HG03280 (cell line): Measurements from ENCODE around the gene SERGEF.
A peak's percentile ranks its signal among the peaks of the same experiment; 100 is the strongest.

Experiments used
- ATAC-seq: cut with Tn5 transposase; IDR thresholded peaks from one replicate; pipeline ENCODE4 v1.9.1; 2021; ENCODE audit warnings: mild to moderate bottlenecking, moderate library complexity; ENCODE audit not compliant: unreplicated experiment

SERGEF gene

DNA sequence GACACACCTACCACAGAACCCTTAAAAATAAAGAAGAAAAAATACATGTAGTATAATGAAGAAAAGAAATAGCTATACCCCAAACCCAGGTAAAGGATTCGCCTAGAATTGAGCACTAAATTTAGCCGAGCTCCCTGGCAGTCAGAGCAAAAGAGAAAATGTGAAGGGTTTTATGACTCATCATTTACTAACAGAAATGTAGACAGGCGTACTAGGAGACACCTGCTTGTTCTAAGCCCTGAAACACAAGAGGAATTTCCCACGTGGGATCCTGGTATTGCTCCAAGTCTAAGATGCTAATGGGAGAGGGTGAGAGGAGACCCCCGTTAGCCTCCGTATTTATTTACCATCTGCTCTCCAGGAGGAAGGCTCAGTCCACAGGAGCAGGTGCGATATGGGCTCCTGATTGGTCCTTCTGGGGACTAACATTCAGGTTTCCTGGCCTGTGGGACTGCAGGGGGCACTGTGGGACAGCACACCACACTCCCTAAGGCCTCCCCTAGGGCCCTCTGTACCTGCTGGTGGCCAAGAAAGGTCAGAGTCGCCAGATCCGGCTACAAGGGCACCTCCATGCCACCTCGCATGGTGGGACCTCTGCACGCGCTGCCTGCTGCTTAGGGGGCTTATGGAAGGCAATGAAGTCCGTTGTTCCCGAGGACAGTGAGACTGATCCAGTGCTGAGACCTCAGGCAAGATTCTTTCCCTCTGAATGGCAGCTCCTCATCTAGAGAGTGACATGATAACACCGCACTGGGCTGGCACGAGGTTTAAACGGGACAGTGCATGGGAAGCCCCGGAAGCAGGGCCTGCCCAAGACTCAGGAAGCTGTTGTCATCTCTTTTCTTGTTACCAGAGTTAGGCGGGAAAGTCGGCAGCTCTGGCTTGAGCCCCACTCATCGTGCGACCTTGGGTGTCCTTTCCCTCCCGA, 252.5 kb downstream of the SERGEF start:
- peak; percentile 52 for ATAC-seq

DNA sequence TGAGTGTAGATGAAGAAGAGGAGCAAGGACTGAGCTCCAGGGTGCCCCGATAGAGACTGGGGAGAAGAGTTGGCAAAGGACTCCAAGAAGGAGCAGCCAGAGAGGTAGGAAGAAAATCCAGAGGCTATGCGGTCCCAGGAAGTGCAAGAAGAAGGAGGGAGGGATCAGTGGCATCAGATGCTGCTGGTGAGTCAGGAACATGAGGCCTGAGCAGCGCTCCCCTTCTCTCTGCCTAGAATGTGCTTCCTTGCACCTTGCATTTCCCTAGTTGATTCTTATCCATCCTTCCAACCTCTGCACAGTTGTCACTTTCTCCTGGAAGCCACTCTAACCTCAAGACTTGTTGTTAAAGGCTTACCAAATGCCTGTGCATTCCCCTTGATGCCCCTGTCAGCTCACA, 257.0 kb downstream of the SERGEF start:
- no peak for ATAC-seq

DNA sequence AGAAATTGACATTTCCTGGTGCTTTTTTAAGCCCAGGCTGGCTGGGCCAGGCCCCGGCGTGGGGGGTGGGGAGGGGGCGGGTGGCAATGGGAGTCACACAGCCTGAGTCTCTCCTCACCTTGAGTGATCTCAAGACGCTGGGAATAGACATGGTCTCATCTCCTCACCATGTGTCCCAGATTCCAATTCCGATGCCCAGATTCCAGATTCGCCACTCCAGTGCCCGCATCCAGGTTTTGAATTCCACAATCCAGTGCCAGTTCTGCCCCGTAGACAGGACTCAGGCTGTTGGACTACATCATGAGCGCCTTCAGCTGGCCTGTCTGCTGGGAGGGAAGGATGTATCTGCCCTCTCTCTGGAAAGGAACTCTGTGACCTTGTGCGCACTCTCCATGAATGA, 259.2 kb downstream of the SERGEF start:
- no peak for ATAC-seq

DNA sequence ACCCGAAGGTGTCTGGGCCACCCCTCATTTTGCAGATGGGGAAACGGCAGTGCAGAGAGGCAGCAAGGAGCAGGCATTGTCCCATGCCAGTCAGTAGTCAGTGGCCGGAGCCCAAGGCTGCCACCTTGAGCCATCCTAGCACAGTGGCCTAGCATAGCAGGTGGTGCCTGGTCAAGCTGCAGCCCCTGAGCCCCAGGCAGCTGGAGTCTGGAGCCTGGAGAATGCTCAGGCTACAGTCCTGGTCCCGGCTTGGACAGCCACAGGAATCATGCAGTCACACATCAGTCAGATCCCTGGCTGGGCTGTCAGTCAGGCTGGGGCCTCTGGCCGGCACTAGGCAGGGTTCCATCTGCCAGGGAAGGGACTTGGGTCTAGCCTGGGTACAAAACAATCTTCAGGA, 259.7 kb downstream of the SERGEF start:
- no peak for ATAC-seq

DNA sequence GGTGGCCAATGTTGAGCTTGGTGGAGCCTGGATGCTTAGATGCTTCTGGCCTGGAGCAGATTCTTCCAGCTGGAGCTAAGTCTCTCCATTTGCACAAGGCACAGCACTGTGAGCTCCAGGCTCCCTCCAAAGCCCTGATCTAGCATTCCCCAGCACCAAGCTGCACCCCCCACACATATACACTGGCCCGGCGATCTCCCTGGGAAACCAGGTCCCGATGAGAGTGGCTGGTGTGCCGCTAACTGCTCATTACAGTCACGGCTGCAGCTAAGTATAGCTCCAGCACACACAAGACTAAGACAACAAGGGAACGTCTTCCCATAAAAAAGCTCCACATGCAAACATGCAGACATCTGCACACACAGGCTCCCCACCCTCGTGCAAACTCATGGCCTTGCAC, 260.7 kb downstream of the SERGEF start:
- no peak for ATAC-seq

DNA sequence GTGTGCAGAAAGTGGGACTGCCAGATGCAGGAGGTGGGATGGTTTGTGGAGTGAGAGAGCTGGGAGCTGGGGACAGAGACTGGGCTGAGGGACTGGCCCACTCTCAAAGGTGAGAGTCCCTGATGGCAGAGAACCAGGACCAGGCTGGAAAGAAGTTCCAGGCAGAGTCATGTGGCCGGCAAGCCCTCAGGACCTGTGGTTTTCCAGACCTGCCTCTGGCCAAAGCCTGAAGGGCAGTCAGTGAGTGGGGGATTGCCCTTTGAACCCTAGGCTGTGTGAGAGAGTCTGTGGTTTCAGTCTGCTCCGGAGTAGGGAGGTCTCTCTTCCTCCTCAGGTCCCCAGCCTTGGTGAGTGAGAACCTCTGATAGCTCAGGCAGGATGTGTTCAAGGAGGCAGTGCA, 261.3 kb downstream of the SERGEF start:
- no peak for ATAC-seq

DNA sequence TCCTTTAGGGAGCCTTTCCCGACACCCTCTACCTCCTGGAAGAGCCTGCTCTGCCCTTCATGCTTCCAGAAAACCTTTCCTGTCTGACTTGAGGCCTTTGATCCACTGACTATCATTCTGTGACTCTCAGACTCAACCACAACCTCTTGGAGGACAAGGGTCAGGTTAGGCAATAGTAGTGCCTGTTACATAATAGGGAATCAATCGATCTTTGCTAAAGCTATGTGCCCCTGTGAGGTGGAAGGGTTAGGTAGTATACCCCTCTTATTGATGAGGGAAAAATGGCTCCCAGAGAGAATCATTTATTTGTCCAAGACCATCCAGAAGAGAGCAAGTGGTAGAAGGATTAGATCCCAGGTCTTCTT, 262.1 kb downstream of the SERGEF start:
- no peak for ATAC-seq

DNA sequence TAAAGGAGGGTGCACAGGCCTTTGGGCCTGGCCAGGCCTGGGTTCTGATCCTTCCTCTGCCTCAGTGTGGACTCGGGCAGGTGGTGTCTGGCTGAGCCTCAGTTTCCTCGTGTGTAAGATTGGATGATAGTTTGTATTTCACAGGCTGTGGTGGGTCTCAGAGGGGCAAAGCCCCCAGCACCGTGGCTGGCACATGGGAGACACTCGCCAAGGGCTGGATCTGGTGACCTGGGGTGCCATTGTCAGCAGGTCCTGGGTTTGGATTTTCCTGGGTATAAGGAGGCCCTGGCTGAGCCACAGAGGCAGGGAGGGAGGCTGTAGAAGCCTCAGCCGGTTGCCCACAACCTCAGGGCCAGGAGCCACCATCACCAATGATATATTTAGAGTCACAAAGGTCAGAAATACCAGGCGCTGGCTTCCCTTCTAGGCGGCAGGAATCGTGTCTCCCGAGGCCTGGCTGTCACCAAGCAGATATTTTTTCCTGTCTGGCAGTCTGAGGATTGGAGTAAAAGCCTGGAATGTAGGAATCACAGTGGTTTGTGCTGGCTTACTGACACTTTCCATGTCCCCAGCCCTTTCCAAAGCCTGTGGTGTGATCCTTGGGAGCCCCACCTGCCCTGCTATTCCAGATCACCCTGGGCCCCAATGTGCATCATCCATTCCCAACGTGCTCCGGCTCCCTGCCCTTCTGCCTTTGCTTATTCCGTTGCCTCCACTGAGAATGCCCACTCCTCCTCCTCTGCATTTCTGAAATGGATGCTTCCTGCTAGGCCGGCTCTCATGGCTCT, 262.6 kb downstream of the SERGEF start:
- ATAC-seq = no peak

DNA sequence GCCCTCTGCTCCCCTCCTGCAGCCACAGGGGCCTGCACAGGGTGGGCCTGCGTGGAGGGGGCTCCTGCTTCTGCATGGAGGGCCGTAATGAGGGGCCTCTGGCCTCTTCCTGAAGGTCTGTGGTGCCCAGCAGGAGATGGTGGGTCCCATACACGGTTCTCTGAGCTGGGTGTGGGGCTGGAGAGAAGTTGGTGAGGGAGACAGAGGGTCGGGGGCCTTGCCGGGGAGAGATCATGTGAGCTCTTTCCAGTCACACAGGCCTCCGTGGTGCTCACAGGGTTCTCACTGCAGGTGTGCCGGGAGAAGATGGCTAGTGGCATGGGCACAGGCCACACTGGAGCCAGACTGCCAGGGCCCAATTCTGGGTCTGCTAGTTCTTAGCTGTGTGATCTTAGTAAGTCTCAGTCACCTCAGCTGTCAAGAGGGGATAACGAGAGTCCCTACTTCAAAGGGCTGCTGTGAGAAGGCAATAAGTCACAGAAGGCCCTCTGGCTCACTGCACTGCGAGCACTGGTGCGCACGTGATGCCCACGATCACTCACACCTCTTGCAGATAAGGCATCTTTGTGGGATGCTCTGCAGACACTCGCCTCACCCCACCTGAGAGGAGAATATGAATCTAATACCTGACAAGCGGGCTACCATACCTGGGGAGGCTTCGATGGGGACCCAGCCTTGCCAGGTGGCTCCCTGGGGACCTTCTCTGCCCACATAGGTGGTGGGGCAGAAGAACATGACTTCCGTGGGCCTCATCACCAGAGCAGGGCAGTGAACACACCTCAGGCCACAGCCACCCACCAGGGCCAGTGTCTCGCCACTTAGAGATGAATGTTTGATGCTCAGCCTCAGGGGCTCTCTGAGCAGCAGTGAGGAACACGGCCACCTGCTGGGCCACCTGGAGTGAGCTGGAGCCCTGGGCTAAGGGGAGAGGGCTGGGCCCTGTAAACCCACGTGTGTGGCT, 263.8 kb downstream of the SERGEF start:
- ATAC-seq = no peak

DNA sequence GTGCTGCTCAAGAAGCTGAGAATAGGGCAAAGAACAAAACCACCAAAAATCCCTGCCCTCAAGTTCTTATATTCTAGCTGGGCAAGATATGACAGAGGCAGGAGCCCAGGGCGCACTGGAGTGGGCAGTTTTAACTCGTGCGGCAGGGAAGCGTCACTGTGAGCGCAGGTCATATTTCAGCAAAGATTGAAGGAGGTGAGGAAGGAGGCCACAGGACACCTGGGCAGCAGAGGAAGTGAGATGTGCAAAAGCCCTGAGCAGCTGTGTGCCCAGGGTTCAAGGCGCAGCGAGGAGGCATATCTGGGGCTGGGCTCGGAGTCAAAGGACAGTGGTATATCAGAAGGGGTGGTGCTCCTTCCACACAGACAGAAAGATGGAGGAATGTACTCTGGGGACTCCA, 264.8 kb downstream of the SERGEF start:
- no peak for ATAC-seq

DNA sequence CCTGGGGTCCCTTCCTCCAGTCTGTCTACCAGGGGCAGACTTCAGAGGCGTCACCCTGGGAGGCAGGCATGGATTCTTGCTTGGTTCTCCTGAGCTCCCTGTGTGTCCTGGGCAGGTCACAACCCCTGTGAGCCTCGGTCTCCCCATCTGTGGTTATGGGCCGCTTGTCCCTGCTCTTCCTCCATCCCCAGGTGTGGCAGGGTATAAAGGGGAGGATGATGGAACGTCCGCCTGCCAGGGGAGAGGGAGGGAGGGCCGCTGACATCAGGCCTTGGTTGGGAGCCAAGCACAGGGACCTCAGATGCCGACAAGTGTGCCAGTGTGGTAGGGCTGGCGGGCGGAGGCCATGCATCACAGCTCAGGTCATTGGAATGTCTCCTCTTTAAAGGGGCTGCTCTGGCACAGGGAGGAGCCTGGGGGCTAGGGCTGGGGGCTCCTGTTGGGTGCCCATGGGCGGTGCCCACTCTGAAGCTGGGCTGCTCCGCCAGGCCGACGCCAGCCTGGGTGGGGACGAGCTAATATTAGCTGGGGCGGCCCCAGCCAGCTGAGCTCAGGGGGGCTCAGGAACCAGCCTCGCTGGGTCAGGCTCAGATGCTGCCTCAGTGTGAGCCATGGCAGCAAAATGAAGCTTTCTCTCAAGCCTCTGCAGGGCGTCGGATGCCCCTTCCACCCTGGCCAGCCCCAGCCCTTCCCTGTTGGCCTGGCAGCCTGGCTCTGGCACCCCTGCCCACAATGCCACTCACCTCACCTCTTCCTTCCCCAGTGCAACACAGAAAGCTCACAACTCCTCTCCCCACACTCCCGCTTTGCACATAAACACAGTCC, 265.5 kb downstream of the SERGEF start:
- ATAC-seq = no peak

DNA sequence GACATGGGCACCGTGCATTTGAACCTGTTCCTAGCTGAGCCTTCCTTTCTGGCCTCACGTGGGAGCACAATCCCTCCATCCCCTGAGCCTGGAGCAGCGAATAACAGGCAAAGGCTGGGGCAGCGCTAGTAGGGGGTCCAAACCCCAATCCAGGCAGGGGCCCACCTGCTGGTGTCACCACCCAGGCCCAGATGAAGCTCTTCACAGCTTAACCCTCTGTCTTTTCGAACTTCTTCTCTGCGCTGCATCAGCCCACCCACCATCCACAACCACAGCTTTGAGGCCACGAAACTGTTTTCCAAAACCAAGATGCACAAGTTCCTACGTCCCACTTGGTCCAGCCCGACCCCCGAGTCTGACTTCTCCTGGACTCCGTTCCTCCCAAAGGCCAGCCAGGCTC, 266.8 kb downstream of the SERGEF start:
- ATAC-seq = no peak

DNA sequence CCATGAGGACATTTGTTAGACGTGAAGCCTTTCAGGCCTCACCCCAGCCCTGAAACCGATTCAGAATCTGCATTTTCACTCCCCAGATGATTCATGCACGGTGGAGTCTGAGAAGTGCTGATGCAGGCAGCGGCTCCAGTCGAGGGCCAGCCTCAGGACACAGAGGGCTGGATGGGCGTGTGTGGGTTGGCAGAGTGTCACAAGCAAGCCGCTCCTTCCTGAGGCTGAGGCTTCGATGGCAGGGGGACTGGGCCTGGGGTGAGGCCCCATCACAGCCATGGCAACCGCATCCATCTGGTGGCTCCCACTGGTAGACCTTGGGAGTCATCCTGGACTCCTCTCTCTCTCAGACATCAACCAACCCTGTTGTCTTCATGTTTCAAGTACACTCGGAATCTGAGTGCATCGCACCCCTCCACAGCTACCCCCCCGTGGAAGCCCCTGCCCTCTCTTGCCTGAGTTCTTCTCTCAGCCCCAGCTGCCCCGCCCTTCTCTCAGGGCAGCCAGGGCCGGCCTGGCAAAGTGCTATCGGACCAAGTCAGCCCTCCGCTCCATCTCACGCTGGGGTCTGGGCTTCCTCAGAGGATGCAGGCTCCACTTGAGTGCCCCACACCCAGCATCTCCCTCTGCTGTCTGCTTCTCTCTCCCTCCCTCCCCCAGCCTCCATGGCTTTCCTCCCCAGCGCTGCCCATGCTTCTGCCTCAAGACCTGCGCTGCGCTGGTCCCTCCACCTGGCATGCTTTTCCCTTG, 267.6 kb downstream of the SERGEF start:
- ATAC-seq = no peak

DNA sequence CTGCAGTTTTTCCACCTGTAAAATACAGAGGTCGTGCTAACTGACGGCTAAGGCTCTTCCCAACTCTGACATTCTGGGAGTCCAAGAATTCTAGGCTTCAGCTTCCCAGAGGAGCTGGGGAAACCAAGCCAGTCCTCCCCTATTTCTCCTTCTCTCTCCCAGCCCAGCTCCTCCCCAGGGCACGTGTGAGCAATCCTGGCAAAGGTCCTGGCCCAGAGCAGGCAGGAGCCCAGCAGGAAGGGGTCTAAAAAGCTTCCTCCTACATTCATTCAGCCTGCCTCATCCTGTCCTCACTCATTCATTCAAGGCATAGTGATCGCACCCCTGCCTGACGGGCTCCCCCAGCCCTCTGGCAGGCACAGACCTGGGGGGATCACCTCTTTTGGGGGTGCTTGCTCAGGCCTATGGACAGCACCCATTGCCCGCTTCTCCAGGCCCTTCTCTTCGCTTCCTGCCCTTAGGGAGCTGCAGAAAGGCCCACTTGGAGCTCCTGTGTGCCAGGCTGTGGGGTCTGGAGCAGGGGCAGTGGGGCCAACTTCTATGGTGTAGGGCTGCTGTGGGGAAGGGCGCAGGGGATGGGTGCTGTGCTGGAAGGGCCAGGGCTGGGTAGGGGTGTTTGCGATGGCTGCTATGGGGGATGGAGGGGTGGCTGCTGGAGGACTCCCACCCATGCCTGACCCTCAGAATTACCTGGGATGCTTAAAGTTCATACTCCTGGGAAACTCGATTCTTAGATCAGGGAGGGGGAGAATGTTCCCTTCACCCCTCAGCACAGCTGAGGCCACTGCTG, 268.5 kb downstream of the SERGEF start:
- no peak for ATAC-seq

DNA sequence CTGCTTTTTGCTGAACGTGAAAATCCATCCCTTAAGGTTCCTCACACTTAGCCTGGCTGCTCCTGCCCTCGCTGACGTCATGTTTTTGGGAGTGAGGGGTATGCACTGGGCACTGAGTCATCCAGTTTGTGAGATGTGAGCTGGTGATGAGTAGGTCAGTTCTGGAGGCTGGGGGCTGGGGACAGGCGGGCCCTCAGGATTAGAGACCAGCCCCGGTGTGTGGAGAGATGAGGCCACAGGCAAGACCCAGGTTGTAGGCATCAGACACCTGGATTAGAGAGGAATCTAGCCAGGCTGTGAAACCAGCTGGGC, 269.1 kb downstream of the SERGEF start:
- ATAC-seq = no peak

DNA sequence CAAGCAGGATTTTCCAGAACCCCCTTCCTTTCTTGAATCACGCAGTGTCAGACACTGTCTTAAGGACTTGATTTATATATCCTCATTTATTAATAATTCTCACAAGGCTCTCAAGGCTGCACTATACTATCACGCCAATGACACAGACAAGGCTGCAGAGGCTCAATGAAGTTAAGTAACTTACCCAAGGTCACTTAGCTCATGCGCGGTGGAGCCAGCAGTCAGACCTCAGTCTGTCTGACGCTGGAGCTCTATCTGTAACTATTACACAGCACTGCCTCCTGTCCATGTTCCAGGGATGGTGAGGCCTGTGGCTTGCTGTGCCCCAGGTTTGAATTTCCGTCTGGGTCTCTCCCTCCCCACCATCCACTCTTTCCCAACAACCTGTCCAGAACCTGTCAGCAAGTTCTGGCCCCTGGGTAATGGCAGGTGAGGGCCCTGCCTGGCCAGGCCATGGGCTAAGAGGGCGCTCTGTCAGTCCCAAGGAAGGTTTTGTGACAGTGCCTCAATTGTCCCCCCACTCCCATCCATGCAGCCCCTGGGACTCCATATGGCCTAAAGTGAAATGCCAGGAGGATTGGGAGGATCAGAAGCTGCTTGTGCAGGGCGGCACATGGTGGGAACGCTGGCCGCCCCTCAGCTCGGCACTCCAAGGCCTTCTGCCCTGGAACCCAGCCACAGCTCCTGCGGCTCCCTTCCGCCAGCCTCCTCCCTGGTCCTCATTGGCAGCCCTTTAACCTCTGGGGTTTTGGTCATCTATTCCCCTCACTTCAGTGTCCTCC, 269.6 kb downstream of the SERGEF start:
- ATAC-seq = no peak

DNA sequence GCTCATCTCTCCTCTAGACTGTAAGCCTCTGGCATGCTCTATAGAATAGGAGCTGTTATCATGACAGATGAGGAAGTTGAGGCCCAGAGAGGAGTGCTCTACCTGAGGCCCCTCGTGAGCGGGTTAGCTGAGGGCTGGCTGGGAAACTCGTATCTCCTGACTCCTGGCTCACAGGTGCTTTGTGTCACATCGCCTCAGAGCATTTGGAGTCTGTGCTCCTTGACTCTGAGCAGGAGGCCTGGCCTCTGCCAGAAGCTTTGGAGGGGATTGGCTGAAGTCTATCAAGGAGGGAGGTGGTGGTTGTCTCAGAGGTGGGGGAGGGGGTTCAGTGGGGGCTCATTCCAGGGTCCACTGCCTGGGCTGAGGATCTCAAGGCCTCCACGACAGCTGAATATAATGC, 270.8 kb downstream of the SERGEF start:
- no peak for ATAC-seq

DNA sequence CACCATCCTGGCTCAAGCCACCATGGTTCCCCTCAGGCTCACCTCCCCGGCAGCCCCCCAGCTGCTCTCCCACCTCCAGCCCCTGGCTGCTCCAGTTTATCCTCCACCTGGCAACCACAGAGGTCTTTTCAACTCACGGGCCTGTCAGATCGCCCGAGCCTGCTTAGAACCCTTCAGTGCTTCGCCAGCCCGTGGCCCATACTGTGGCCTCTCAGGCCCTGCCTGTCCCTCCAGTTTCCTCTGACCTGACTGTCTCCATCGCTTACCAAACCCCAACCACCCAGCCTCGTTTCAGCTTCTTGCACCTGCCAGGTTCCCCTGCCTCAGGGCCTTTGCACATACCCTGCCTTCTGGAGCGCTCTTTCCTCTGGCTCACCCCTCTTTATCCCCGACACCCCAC, 271.4 kb downstream of the SERGEF start:
- no peak for ATAC-seq
